ENCODE results near the gene GJD4. TPM values are rescaled to one million over a fixed set of nuclear protein-coding genes. Genes with fewer than 3 reads are reported as not detected.

Gene GJD4
- total and polyA plus RNA-seq, 10 donors, result 0.03 to 0.10 TPM; not detected in 8

DNA sequence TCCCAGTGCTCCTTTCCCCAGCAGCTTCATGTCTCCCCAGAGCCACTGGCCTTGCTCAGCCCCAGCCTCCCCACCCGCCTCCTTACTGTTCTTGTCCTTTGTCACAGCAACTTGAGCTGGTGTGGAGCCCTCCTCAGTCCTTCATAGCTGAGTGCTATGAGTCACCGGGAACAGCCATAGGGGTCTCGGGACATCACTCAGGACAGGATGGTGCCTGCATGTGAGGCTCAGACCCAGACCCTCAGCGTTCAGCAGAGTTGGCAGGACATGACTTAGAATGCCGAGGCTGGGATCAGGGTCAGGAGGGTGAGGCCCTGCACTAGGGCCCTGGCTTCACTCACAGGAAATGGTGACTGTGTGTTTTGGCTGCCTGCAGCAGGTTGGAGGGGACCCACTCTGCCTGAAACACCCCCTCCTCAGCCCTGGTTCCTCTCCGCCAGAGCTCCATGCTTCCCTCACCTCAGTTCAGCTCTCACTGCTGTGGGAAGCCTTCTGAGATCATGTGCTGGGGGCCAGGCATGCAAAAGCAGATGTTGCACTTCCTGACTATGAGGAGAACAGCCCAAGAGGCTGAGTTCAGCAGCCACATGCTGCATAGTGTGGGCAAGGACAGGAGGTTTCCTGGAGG lies 40.7 kb upstream of the GJD4 start:
- WGBS, 5 donors, result 39 to 46% (median 41%) methylated on average over 5 to 6 of the region's 6 CpGs
- H3K36me3 ChIP-seq, result peaks cover 4 to 75% (median 27%) of the 10 kb centered on the region in 6 donors
- intact Hi-C loops (cut with DNase I; ENCODE audit: low total_unique reads), result no loop called here

DNA sequence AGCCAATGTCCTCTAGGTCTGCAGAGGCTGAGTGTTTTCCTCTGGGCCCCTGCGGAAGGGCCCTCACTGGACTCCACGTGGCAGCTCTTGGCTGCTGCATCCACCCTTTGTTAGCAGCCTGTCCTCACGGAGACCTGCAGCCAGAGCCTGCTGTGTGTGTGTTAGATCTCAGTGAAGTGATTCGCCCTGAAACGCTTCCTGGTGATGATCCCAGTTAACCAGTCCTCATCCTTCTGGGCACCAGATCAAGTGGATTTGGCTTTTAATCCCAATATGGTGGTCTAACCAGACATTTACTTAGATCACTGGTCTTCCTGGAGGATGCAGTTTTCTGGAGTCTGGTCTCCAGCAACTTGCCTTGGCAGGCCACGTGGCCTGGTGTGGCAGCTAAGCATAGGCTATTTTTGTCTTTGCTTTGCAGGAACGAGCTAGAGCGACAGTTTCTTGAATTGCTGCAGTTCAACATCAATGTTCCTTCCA lies 39.5 kb upstream of the GJD4 start:
- intact Hi-C loops (cut with DNase I; ENCODE audit: low total_unique reads), result no loop called here
- no peak for DNase-seq
- H3K27ac ChIP-seq, result peak overlapping the region in 3 of 8 donors; percentile 70 to 72 (median 71)
- H3K27me3 ChIP-seq (replicated peaks in 1 of 7), result no peaks in the 10 kb centered on the region
- H3K4me1 ChIP-seq, result peaks cover 7 to 31% (median 23%) of the 10 kb centered on the region in 6 donors
- TF ChIP-seq, protein P1, sequence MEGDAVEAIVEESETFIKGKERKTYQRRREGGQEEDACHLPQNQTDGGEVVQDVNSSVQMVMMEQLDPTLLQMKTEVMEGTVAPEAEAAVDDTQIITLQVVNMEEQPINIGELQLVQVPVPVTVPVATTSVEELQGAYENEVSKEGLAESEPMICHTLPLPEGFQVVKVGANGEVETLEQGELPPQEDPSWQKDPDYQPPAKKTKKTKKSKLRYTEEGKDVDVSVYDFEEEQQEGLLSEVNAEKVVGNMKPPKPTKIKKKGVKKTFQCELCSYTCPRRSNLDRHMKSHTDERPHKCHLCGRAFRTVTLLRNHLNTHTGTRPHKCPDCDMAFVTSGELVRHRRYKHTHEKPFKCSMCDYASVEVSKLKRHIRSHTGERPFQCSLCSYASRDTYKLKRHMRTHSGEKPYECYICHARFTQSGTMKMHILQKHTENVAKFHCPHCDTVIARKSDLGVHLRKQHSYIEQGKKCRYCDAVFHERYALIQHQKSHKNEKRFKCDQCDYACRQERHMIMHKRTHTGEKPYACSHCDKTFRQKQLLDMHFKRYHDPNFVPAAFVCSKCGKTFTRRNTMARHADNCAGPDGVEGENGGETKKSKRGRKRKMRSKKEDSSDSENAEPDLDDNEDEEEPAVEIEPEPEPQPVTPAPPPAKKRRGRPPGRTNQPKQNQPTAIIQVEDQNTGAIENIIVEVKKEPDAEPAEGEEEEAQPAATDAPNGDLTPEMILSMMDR (IDR thresholded peaks at IDR 0.05 in 8 of 11, conservative IDR thresholded peaks at IDR 0.05 in 3 of 11), result no peak
- TF ChIP-seq POLR2A (IDR thresholded peaks at IDR 0.05), result no peak
- no peak for TF ChIP-seq POLR2AphosphoS5 (IDR thresholded peaks at IDR 0.05)
- no peaks in the 10 kb centered on the region for H3K9me3 ChIP-seq
- 86 to 96% (median 89%) methylated on average over 8 of the region's 8 CpGs for WGBS, 5 donors
- no peak overlapping the region for H3K4me3 ChIP-seq
- peaks cover 4 to 75% (median 33%) of the 10 kb centered on the region in 6 donors for H3K36me3 ChIP-seq

More for the DNA sequence above, 40.7 kb upstream of the GJD4 start:
- TF ChIP-seq POLR2AphosphoS5 (IDR thresholded peaks at IDR 0.05) (peak in 2 of 3 donors; percentile 42 to 53), POLR2A (IDR thresholded peaks at IDR 0.05) (no peak)
- H3K27me3 ChIP-seq (replicated peaks in 1 of 7), result no peaks in the 10 kb centered on the region
- no peaks in the 10 kb centered on the region for H3K9me3 ChIP-seq
- peaks cover 7 to 31% (median 23%) of the 10 kb centered on the region in 6 donors for H3K4me1 ChIP-seq
- DNase-seq, result peak; percentile 81
- peak overlapping the region in 7 of 8 donors; percentile 18 to 72 (median 51) for H3K27ac ChIP-seq
- H3K4me3 ChIP-seq, result no peak overlapping the region

DNA sequence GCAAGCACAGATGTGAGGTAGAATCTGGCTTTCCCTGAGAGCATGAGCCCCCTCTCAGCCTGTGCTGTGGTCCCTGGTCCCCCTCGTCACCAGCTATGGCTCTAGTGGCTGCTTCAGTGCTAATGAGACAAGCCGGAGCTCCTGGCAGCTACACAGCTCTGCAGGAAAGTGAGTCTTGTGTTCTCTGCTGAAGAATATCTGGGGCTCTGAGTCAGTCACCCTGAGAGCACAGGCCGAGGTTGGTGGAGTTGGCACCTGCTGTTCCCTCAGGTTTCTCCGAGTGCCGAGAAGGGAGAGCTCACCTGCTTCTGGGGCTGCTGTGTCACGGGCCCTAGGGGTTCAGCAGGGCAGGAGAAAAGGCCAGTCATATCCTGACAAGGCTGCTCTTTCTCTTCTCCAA lies 37.2 kb upstream of the GJD4 start:
- Histone ChIP-seq H3K4me3 (no peak overlapping the region), H3K27ac (no peak overlapping the region), H3K9me3 (no peaks in the 10 kb centered on the region), H3K4me1 (peaks cover 7 to 28% (median 22%) of the 10 kb centered on the region in 6 donors), H3K36me3 (peaks cover 4 to 83% (median 42%) of the 10 kb centered on the region in 6 donors), H3K27me3 (replicated peaks in 1 of 7) (no peaks in the 10 kb centered on the region)
- intact Hi-C loops (cut with DNase I; ENCODE audit: low total_unique reads), result no loop called here
- DNase-seq, result no peak
- TF ChIP-seq POLR2AphosphoS5 (IDR thresholded peaks at IDR 0.05), result no peak
- TF ChIP-seq, protein P1 (IDR thresholded peaks at IDR 0.05 in 8 of 11, conservative IDR thresholded peaks at IDR 0.05 in 3 of 11), result no peak
- TF ChIP-seq POLR2A (IDR thresholded peaks at IDR 0.05), result no peak
- WGBS, 5 donors, result 91 to 97% (median 94%) methylated on average over 4 to 6 of the region's 6 CpGs

DNA sequence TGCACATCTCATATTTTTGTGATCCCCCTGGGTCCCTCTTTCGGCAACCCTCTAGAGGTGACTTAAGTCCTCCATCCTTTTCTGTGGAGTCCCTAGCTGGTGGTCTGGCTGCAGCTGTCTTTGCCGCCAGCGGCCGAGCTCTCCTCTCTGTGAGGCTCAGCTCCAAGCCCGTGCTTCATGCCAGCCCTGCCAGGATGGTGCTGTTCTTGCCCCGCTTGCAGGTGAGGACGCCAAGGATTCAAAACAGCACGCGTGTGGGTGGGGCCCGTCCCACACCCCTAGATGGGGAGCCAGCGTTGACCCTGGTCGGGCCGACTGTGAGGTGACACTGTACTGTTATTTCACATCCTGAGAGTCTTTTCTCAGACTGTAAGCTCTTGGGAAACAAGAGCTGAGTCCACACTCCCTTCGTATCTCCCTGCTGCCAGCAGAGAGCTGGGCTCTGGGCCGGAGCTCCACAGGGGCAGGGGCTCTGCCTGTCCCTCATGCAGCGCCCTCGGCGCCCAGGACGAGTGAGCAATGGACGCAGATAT lies 36.6 kb upstream of the GJD4 start:
- no peak for DNase-seq
- 90 to 96% (median 91%) methylated on average over 17 to 20 of the region's 20 CpGs for WGBS, 5 donors
- H3K36me3 ChIP-seq, result peaks cover 4 to 89% (median 44%) of the 10 kb centered on the region in 6 donors
- H3K4me1 ChIP-seq, result peaks cover 7 to 22% (median 16%) of the 10 kb centered on the region in 6 donors
- H3K9me3 ChIP-seq, result no peaks in the 10 kb centered on the region
- no peak overlapping the region for H3K4me3 ChIP-seq
- no peaks in the 10 kb centered on the region for H3K27me3 ChIP-seq (replicated peaks in 1 of 7)
- intact Hi-C loops (cut with DNase I; ENCODE audit: low total_unique reads), result no loop called here
- TF ChIP-seq, protein P1 (IDR thresholded peaks at IDR 0.05 in 8 of 11, conservative IDR thresholded peaks at IDR 0.05 in 3 of 11), result no peak
- peak in 1 of 3 donors; percentile 14 for TF ChIP-seq POLR2AphosphoS5 (IDR thresholded peaks at IDR 0.05)
- H3K27ac ChIP-seq, result no peak overlapping the region
